HG03558 (cell line): ENCODE measurements around the gene TEDC1.

Experiments
- ATAC-seq: cut with Tn5 transposase; IDR thresholded peaks from one replicate; pipeline ENCODE4 v1.9.1; 2021; ENCODE audit warnings: moderate number of reproducible peaks; ENCODE audit not compliant: unreplicated experiment; ENCODE audit errors: extremely low read depth

The TEDC1 gene

DNA sequence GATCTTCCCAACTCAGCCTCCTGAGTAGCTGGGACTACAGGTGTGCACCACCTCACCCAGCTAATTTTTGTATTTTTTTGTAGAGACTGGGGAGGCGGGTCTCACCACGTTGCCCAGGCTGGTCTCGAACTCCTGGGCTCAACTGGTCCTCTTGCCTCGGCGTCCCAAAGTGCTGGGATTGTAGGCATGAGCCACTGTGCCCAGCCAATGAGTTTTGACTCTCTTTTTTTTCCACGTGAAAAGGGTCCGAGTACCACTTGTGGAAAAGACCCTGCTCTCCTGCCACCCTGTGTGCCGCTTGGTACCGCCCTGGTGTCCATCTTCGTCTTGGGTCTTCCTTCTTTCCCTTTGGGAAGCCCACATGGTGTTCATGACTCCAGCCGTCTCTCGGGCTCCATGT is 17.6 kb downstream of the TEDC1 start:
- ATAC-seq, result no peak

DNA sequence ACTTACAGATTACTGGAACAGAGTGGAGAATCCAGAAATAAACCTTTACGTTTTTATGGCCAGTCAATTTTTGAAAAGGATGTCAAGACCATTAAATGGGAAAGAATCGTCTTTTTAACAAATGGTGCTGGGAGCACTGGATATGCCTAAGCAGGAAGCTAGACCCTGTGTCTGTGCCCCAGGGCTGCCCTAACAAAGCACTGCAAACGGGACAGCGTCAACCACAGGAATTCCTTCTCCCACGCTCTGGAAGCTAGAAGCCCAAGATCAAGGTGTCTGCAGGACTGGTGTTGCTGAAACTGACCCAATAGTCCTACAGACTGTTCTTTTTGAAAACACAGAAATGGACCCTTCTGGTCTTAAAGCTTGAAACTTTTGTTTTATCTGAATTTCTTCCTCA is 26.1 kb downstream of the TEDC1 start:
- ATAC-seq, result no peak

DNA sequence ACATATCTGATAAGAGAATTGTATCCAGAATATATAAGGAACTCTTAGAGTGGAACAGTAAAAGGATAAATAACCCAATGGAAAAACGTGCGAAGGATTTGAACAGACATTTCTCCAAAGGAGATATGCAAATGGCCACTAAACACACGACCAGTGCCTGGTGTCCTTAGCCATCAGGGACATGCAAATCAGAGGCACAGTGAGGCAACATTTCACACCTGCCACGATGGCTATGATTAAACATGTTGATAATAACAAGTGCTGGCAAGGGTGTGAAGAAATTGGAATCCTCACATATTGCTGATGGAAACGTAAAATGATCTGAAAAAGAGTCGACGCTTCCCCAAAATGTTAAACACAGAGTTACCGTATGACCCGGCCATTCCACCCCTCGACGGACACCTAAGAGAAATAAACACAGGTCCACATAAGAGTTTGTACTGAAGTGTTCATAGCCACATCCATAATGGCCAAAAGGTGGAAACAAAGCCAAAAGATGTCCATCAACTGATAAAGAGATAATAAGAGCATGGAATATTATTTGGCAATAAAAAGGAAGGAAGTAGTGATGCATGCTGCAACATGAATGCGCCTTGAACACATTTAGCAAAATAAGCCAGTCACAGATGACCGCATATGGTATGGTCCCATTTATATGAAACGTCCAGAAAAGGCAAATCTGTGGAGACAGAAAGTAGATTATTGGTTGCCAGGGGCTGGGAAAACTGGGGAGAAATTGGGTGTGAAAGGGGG is 29.1 kb downstream of the TEDC1 start:
- ATAC-seq, result no peak

DNA sequence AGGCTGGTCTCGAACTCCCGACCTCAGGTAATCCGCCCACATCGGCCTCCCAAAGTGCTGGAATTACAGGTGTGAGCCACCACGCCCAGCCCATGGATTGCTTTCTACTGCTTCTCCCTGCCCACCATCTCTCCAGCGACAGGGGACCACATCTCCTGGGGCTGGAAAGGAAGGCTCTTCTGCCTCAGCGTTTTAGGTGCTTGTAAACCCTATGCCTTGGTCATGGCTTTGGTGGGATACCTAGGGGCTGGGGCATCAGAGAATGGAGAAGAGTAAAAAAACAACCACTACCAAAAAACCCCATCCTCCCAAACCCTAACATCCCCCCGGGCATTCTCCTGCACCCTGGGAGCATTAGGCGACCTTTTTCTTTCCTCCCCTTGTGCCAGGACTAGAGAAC is 34.3 kb downstream of the TEDC1 start:
- no peak for ATAC-seq

DNA sequence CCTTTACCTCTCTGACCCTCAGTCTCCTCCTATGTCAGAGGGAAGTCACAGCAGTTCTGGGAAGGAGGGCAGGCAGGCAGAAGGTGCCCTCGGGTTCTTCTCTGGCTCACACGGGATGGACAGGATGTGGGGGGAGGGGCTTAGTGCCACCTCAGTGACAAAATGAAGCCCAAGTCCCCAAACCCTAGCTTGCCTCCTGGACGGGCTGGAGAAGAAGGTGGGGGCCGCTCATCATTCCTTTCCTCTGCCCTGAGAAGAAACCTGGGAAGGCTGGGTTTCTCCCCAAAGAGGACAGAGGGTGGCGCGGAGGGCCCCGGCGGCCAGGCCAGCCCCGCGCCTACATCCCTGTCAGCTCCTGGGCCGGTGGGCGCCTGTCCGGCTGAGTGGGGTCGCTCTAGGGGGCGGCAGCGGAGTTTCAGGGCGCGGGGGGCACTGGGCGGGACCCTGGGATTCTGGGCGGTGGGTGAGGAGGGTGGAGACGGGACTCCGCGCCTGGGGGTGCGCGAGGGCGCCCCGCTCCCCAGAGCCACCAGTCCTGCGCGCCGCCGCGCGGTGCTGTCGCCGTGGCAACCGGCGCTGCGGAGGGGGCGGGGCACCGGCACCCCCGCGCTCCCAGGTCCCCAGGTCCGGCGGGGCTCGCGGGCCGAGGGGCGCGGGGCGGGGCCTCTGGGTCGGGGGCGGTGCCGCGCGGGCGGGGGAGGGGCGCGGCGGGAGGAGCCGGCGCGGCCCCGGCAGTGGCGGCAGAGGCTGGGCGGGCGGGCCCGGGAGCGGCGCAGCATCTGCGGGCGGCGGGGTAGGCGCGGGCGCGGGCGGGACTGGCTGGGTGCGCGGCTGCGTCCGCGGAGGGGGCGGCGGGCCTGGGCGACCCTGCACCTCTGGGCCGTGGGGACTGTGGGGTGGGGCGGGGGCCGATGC is 35.1 kb downstream of the TEDC1 start, which contains the start of gene TMEM121:
Gene TMEM121, plus strand, starts transcription at position 723 of the 915 bp plus-strand sequence. CDS start 2,252 bp downstream, outside the sequence.
- ATAC-seq, result no peak

DNA sequence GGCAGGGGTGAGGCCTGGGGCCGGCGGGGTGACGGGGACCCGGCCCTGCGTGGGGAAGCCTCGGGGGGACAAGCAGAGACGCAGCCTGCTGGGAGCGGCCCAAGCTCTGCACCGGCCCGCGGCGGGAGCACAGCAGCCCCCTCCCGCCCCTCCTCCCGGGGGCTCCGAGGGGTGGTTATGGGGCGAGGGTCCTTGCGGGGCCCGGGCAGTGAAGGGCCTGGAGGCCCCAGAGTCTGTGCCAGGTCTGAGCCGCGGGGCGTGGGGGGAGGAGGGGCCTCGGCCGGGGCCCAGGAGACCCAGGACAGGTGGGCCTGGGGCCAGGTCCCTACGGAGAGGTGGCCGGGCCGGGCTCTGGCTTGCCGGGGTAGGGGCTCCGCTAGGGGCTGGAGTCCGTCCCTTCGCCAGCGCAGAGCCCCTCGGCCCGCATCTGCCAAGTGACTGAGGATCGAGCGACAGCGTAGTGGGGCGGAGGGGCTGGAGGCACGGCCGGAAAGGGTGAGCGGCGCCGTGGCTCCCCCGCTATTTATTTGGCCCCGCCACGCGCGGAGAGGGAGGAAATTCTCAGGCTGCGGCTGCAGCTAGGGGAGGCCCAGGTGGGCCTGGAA is 35.8 kb downstream of the TEDC1 start:
- ATAC-seq, result no peak

DNA sequence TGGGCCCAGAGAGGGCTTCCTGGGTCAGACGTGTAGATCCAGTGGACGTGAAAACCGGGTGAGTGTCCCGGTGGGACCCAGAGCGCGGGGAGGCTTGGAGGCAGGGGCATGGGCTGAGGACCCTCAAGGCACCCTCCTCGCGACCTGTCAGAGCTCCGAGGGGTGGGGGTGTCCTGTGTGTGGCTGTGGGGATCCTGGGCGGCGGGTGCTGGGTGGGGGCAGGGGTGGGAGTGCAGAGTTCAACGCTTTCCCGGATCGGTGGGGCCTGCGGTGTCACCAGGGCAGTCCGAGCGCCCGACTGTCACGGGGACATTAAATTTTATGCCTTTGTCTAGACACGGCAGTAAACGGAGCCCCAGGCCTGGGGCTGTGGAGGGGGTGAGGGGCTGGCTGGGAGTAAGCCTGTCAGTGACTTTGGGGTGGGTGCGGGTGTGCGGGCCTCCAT is 36.4 kb downstream of the TEDC1 start:
- no peak for ATAC-seq

DNA sequence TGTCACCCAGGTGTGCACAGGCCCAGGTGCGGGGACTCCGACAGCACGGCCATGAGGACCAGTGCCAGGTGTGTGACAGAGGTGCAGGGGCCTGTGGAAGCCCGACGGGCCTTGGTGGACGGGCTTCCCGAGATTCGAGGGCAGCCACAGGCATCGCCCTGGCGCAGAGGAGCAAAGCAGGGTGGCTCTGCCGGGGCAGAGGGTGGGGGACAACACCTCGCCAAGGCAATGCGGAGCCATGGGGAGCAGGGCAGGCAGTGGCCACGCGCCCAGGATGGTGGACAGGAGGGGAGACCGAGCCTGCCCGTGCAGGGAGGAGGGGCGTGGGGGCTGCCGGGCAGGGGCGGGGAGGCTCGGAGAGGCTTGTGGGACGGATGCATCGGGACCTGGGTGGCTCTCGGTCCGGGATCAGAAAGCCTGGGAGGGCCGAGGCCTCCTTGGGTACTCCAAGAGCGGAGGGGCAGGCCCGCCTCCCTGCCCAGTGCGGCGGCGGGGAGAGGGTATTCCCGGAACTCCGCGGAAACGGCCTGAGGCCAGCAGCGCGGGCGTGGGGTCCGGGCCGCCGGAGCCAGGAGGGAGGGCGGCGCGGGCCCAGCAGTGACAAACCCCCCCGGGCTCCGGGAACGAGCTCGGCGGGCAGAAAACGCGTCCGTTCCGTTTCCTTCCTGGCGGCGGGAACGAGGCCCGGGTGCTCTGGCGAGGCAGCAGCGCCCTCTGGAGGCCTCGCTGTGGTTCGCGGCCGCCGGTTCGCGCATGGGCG is 37.0 kb downstream of the TEDC1 start:
- ATAC-seq, result no peak

DNA sequence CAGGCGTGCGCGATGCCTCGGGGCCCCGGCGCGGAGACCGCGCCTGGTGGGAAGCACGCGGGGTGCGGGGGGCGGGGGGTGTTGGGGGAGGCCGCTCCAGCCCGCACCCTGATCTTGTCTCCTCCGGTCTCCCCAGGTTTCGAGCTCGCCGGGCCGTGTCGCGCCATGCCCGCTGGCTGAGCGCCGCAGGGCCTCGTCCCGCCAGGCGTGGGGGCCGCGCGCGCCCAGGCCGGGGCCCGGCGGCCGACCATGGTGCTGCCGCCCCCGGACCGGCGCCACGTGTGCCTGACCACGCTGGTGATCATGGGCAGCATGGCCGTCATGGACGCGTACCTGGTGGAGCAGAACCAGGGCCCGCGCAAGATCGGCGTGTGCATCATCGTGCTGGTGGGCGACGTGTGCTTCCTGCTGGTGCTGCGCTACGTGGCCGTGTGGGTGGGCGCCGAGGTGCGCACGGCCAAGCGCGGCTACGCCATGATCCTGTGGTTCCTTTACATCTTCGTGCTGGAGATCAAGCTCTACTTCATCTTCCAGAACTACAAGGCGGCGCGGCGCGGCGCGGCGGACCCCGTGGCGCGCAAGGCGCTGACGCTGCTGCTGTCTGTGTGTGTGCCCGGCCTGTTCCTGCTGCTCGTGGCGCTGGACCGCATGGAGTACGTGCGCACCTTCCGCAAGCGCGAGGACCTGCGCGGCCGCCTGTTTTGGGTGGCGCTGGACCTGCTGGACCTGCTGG is 37.7 kb downstream of the TEDC1 start:
- no peak for ATAC-seq

DNA sequence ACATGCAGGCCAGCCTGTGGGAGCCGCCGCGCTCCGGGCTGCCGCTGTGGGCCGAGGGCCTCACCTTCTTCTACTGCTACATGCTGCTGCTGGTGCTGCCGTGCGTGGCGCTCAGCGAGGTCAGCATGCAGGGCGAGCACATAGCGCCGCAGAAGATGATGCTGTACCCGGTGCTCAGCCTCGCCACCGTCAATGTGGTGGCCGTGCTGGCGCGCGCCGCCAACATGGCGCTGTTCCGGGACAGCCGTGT is 38.2 kb downstream of the TEDC1 start:
- ATAC-seq, result no peak

DNA sequence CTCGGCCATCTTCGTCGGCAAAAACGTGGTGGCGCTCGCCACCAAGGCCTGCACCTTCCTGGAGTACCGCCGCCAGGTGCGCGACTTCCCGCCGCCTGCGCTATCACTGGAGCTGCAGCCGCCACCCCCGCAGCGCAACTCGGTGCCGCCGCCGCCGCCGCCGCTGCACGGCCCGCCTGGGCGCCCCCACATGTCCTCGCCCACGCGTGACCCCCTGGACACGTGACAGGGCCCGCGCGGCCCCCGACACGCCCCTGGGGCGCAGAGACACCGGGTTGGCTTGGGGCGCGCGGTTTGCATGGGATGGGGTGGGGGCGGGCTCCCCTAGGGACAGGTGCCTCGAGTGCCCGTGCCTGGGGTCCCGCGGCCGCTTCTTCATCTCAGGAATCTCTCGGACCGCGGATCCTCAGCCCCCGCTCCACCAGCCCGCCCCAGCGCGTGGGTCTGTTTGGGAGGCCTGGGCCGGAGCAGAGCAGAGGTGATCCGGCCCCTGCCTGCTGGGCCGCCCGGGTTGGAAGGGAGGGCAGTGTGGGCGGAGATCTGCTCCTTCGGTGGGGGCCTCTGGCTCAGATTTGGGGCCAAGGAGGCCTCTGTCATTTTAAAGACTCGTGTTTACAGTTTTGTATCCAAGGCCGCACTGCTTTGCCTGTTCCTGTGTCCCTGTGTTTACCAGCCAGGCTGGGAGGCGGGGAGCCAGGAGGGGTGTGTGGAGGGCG is 38.7 kb downstream of the TEDC1 start:
- no peak for ATAC-seq

DNA sequence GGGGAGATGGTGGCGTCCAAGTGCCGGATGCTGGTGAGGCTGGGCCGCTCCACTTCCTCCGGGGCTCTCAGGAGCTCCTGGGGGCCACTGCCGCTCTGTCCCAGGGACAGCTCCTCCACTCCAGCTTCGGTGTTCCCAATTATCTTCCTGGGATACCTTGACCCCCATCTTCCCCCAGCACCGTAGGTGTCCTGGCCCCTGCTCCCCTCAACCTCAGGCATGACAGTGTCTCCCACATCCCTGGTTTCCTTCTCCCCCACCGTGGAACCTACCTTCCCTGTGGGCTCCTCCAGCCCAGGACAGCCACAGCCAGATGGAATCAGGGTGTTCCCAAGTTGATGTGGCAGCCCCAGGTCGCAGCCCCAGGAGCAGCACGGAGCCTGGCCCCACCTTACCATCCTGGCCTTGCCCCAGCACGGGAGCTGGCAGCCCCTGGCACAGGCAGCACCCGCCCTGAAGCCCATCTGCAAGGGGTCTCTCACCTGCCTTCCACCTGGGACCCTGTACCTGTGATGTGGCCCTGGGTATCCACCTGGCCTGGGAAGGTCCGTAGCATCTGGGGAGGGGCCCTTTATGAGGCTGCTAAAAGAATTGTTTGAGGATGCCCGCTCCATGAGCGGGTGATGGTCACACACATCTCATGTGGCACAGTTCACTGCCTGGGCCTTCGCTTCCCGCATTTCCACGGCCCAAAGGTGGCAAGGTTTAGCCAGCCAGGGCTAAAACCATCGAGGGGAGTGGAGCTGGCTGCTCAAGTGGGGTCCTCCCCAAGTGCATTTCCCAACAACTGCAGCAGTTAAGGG is 39.4 kb downstream of the TEDC1 start:
- no peak for ATAC-seq

DNA sequence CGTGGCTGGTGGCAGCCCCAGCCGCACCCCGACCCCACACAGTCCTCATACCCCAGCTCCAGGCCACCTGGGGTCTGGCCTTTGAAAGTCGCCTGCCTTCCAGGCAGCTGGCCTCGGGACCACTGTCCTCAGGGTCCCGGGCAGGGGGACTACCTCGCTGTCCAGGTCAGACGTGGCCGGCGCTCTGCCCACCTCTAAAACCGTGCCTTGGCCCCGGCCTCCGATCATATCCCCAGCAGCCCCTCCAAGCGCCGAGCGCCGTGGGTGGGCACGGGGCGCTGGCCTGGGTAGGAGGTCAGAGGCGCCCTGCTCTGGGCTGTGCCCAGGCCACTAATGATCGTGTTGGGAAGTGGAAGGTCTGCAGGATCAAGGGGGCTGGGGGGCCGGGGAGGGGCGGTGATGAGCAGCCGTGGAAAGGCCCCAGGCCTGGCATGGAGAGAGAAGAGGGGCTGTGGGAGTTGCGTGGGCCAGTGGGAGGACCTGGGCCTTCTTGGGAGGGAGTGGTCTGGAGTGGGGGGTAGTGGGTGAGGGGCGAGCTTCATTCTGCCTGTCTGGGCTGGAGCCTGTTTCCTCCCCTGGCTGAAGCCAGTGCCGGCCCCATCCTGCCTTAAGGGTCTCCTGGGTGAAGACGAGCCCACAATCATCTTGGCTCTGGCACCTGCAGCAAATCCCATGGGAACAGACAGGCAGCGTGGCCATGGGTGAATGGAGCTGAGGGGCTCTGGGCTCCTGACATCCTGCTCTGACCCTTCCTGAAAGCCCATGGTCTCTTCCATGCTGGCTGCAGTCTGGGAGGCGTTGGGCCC is 40.2 kb downstream of the TEDC1 start:
- no peak for ATAC-seq

DNA sequence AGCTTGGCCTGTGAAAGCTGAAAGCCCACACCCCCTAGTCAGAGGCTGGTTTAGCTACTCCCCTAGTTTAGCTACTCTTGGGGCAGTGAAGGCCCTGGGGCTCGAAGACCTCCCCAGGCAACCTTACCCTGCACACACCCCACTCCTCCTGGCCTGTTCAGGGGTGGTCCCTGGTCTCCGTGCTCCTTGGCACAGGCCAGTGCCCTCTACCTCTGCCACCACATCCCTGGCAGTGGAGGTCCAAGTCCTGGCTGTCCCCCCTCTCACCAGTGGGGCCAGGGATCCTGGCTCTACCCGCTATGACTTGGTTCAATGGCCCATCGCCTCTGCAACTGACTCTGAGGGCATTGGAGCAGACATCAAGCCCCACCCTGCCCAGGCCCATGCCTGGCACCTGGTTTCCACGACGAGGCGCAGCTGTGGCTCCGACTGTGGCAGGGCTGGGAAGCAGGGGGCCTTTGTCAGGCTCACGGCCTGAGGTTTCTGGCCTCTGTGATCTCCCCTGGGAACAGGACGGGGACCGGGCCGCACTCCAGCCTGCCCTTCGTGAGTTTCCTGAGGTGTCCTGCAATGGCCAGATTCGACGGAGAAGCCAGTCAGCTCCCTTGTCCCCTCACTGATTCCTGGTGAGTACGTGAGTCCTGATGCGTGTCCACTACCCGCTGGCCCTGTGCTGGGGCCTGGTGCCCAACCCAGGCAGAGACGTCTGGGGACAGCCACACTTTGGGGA is 41.0 kb downstream of the TEDC1 start:
- no peak for ATAC-seq

DNA sequence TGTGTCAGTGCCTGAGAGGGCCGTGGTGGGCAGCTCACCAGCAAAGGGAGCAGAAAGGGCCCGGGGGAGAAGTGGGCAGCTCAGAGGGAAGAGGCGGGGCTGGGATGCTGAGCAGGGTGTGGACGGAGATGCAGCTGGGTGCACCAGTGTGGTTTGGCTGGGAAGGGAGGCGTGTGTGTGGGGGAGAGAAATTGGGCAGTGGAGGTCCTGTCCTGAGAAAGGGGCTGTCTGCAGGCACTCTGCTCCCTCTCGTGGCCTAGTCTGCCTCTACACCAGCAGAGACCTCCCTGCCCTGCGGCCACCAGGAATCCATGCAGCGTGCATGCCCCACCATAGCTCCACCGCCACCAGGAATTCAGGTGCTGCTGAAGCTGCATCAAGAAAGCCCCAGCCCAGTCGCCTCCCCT is 41.7 kb downstream of the TEDC1 start:
- ATAC-seq, result no peak

DNA sequence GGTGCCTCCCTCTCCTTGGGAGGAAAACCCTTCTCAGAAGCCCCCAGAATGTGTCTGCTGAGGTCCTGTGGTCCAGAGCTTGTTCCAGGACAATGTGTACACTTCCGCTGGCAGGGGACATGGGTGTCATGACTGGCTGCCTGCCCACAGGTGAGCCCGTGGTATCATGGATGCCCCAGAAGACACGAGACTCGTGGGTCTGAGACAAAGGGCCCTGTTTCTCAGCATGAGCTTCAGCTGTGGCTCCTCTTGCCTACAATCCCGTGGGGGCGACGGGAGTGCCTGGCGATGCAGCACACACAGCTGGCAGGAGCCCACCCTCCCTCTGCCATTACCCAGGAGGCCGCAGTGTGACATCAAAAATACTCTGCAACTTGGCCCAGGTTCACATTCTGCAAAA is 42.3 kb downstream of the TEDC1 start:
- ATAC-seq, result no peak
